ENCODE measurements around the gene CCNYL1.
"Not testable (repeated sequence)": the region's sequence is repeated elsewhere in the genome, so short reads cannot be mapped to it uniquely, and the experiment has no call there.

Gene CCNYL1

DNA sequence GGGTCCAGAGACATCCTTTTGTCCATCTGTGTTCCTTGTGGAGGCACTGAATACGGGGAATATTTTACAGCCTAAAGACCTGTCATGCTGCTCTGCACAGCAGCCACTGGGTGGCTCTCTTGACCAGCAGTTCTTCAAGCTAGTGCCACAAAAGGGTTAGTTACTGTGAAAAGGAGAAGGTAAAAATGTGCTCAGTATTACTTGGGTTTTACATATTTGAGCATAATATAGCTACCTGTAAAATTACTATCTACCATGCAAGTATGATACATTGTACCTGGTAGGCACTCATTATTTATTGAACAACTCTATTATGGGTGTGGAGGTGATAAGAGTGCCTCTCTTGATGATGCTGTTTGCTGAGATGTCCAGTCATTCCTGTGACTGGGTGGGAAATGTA, 34.7 kb downstream of the CCNYL1 start:
- Mint-ChIP-seq H3K4me3 (no peak overlapping the region), H3K27me3 (no peaks in the 10 kb centered on the region), H3K27ac (no peak overlapping the region), H3K9me3 (no peaks in the 10 kb centered on the region), H3K4me1 (no peaks in the 10 kb centered on the region)
- peak; percentile 29 to 40 for DNase-seq
- peak; percentile 78 for ATAC-seq

- no peak for DNase-seq
- H3K27ac Mint-ChIP-seq = no peak overlapping the region
Measured at GRCh38 chr2:207747653-207748560, 36.5 kb downstream of the CCNYL1 start.

GRCh38 chr2:207748993-207749392, 37.6 kb downstream of the CCNYL1 start:
- no peak overlapping the region for H3K4me3 Mint-ChIP-seq
- H3K9me3 Mint-ChIP-seq = no peaks in the 10 kb centered on the region
- no peaks in the 10 kb centered on the region for H3K27me3 Mint-ChIP-seq
- H3K4me1 Mint-ChIP-seq = no peaks in the 10 kb centered on the region
- no peak for ATAC-seq
- no peak for DNase-seq
- H3K27ac Mint-ChIP-seq = no peak overlapping the region

More at GRCh38 chr2:207747653-207748560, 36.5 kb downstream of the CCNYL1 start:
- Mint-ChIP-seq H3K27me3 (no peaks in the 10 kb centered on the region), H3K4me1 (no peaks in the 10 kb centered on the region), H3K4me3 (no peak overlapping the region), H3K9me3 (no peaks in the 10 kb centered on the region)
- ATAC-seq = no peak

GRCh38 chr2:207749873-207750272, 38.4 kb downstream of the CCNYL1 start:
- no peak overlapping the region for H3K27ac Mint-ChIP-seq

GRCh38 chr2:207750345-207750744, 38.9 kb downstream of the CCNYL1 start:
- Mint-ChIP-seq H3K4me1 (no peaks in the 10 kb centered on the region), H3K9me3 (no peaks in the 10 kb centered on the region), H3K27me3 (no peaks in the 10 kb centered on the region), H3K27ac (no peak overlapping the region), H3K4me3 (no peak overlapping the region)
- DNase-seq = no peak
- no peak for ATAC-seq

More at GRCh38 chr2:207749873-207750272, 38.4 kb downstream of the CCNYL1 start:
- Mint-ChIP-seq H3K4me3 (no peak overlapping the region), H3K27me3 (no peaks in the 10 kb centered on the region), H3K9me3 (no peaks in the 10 kb centered on the region), H3K4me1 (no peaks in the 10 kb centered on the region)
- ATAC-seq (no peak), DNase-seq (no peak)

- no peaks in the 10 kb centered on the region for H3K27me3 Mint-ChIP-seq
- no peaks in the 10 kb centered on the region for H3K4me1 Mint-ChIP-seq
- no peak for ATAC-seq
- no peaks in the 10 kb centered on the region for H3K9me3 Mint-ChIP-seq
- DNase-seq = no peak
- no peak overlapping the region for H3K4me3 Mint-ChIP-seq
- H3K27ac Mint-ChIP-seq = no peak overlapping the region
Measured at GRCh38 chr2:207750876-207751275, 39.4 kb downstream of the CCNYL1 start.

DNA sequence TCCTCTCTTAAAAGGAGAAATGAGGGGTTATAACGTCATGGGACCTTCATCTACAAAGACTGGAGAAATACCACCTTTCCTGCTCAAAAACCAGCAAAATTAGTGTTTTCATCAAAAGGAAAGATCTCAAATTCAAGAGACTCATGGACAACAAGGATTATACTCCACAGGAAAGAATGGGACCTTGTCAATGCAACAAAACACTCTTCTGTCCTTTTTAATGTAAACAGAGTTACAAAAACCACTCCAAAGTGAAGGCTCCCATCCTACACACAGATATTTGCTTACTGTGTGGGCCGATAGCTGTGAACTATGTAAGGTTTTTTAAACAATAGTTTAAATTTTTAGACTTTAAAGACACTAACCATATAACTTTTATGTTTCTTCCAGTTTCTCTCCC, 42.2 kb downstream of the CCNYL1 start:
- not testable (repeated sequence) for H3K9me3 Mint-ChIP-seq, H3K4me3 Mint-ChIP-seq, H3K27ac Mint-ChIP-seq, H3K27me3 Mint-ChIP-seq, ATAC-seq, DNase-seq, H3K4me1 Mint-ChIP-seq

- Mint-ChIP-seq H3K27me3 (no peaks in the 10 kb centered on the region), H3K4me3 (no peak overlapping the region), H3K4me1 (no peaks in the 10 kb centered on the region), H3K27ac (no peak overlapping the region), H3K9me3 (no peaks in the 10 kb centered on the region)
- no peak for DNase-seq
- ATAC-seq = no peak
Measured at GRCh38 chr2:207754498-207755383, 43.3 kb downstream of the CCNYL1 start.

DNA sequence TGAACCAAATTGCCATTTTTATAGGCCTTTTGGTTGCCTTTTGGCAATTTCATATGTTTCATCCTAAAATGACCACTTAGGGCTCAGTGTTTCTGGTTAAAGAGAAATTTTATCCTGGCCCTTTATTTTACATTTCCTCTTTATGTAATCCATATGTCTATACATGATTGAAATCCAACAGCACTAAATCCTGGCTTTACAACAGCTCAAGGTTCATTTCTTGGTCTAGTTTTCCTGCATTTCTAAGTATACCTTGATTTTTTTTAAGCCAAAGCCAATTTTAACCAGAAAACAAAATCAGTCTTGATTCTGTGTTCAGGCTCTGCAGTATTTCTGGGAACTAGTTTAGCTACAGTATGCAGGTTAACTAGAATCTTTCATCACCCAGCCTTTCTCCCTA, 46.6 kb downstream of the CCNYL1 start:
- no peaks in the 10 kb centered on the region for H3K27me3 Mint-ChIP-seq
- no peaks in the 10 kb centered on the region for H3K9me3 Mint-ChIP-seq
- no peaks in the 10 kb centered on the region for H3K4me1 Mint-ChIP-seq
- H3K27ac Mint-ChIP-seq = no peak overlapping the region
- no peak overlapping the region for H3K4me3 Mint-ChIP-seq
- DNase-seq (no peak), ATAC-seq (no peak)

- no peak overlapping the region for H3K27ac Mint-ChIP-seq
- H3K4me3 Mint-ChIP-seq = no peak overlapping the region
- H3K27me3 Mint-ChIP-seq = peaks cover 18% of the 10 kb centered on the region
Measured at GRCh38 chr2:207759890-207760289, 48.5 kb downstream of the CCNYL1 start.

DNA sequence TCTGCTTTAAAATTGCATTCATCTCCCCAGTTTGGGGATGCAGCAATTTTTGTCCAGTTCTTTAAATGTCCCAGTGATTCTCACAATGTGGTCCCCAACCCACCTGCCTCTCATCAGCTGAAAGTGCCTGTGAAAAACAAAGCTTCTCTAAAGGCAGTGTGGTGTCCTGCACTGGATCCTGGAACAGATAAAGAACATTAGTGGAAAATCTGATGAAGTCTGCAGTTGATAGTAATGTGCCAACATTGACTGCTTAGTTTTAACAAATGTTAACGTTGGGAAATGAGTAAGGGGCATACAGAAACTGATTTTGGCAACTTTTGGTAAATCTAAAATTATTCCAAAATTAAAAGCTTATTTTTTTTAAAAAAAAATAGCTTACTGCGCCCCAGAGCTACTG, 49.0 kb downstream of the CCNYL1 start:
- Mint-ChIP-seq H3K4me3 (no peak overlapping the region), H3K27me3 (peaks cover 24% of the 10 kb centered on the region), H3K9me3 (no peaks in the 10 kb centered on the region), H3K4me1 (peaks cover 5% of the 10 kb centered on the region), H3K27ac (no peak overlapping the region)
- DNase-seq (no peak), ATAC-seq (no peak)

More at GRCh38 chr2:207759890-207760289, 48.5 kb downstream of the CCNYL1 start:
- ATAC-seq (no peak), DNase-seq (no peak)
- Mint-ChIP-seq H3K9me3 (no peaks in the 10 kb centered on the region), H3K4me1 (peaks cover 5% of the 10 kb centered on the region)

DNA sequence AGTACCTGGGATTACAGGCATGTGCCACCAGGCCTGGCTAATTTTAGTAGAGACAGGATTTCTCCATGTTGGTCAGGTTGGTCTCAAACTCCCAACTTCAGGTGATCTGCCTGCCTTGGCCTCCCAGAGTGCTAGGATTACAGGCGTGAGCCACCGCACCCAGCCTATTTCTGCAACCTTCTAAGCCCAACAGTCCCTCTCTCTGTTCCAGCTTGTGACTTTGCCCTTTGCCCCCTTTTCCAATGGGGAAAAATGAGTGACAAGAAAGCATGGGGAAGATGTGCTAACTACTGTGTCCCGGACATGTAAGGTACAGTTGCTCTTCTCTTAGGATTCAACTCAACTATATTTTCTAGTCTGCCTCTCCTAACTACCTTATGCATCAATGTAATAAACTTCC, 50.0 kb downstream of the CCNYL1 start:
- DNase-seq, H3K9me3 Mint-ChIP-seq, H3K27ac Mint-ChIP-seq: not testable (repeated sequence)

DNA sequence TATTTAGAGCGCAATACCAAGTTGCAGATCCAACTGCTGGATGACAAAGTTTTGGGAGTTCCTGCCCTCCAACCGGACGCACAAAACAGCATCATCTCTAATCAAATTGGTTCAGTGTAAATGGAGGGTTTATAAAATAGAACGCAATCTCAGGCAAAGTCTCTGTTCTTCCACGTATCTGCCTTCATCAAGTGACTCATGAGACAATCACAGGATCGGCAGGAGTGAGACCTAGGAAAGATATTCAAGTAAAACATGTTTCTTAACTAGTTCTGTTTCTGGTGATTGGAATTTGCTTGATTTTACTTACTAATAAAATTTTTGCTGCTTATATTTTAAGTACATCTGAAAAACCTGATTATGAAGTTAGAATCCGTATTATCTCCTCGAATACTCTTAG, 50.7 kb downstream of the CCNYL1 start:
- no peaks in the 10 kb centered on the region for H3K9me3 Mint-ChIP-seq
- peaks cover 18% of the 10 kb centered on the region for H3K4me1 Mint-ChIP-seq
- DNase-seq (no peak), ATAC-seq (no peak)
- peaks cover 41% of the 10 kb centered on the region for H3K27me3 Mint-ChIP-seq
- no peak overlapping the region for H3K27ac Mint-ChIP-seq
- H3K4me3 Mint-ChIP-seq = no peak overlapping the region

More for the DNA sequence above, 50.0 kb downstream of the CCNYL1 start:
- ATAC-seq, H3K4me3 Mint-ChIP-seq: not testable (repeated sequence)
- Mint-ChIP-seq H3K4me1 (peaks cover 11% of the 10 kb centered on the region), H3K27me3 (peaks cover 34% of the 10 kb centered on the region)

GRCh38 chr2:207763303-207763917, 52.0 kb downstream of the CCNYL1 start:
- Mint-ChIP-seq H3K4me1 (peaks cover 31% of the 10 kb centered on the region), H3K27me3 (peaks cover 53% of the 10 kb centered on the region), H3K4me3 (no peak overlapping the region), H3K9me3 (no peaks in the 10 kb centered on the region), H3K27ac (peak overlapping the region in 1 of 2 donors; percentile 22)
- no peak for DNase-seq
- no peak for ATAC-seq

DNA sequence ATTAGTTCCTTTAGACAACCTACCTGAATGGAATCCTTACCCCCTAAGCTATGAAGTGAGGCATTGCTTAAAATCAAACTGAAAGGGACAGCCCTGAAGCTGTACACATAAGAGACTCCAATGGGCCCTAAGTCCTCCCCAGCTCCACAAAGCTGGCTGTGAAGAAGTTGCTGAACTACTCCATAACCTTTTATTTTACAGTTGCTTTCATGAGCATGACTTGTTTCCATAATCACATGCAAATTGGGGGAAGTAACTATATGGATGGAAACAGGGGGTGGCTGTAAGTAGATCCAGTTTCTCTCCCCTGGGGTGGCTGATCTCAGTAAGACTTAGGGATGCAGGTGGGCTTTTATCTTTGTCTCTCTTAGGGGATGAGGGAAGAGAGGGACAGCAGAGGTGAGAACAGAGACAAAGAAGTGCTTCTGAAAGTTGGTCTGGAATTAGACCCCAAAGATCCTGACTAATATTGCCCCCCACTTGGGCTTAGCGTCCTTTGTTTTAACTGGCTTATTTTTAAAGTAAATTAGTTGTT, 52.7 kb downstream of the CCNYL1 start:
- no peak for ATAC-seq
- Mint-ChIP-seq H3K27ac (no peak overlapping the region), H3K4me3 (no peak overlapping the region), H3K4me1 (peaks cover 38% of the 10 kb centered on the region), H3K9me3 (no peaks in the 10 kb centered on the region), H3K27me3 (peaks cover 57% of the 10 kb centered on the region)
- no peak for DNase-seq
